ENCODE measurements around the gene SWAP70. TPM values are rescaled to one million over a fixed set of nuclear protein-coding genes. Genes with fewer than 3 reads are reported as not detected.

The SWAP70 gene
- polyA plus RNA-seq, 3 donors, result 10.9 to 26.4 (median 13.8) TPM

DNA sequence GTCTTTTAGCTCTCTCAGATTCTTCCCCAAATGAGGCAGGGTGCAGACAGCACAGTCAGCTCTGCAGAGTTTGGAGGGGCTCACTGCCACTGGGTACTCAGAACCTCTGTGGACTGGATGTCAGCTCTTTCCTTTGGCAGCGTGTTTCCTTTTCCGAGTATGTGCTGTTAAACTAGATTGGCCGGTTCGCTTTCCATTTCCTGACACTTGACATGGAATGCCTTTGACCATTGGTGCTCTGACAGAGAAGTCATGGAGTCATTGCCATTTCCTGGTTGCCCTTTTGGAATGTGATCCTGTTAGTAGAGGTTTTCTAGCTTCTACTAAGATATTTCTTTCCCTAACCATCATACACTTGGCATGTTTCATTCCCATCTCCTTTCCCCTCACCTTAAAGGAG lies 86.7 kb downstream of the SWAP70 start:
- no peaks in the 10 kb centered on the region for H3K27me3 ChIP-seq (ENCODE audit: control insufficient read depth in 2 of 2, insufficient read depth in 2 of 2, low read length in 2 of 2)
- H3K36me3 ChIP-seq (replicated peaks in 1 of 2; ENCODE audit: control insufficient read depth in 1 of 2, insufficient read depth in 2 of 2, low read length in 2 of 2), result peaks cover 14 to 34% of the 10 kb centered on the region in 2 donors
- H3K27ac Mint-ChIP-seq, result peak overlapping the region in 1 of 7 donors; percentile 10
- peaks cover 8% of the 10 kb centered on the region for H4K20me1 ChIP-seq (ENCODE audit: insufficient read depth, low read length)
- TF ChIP-seq, protein P1, sequence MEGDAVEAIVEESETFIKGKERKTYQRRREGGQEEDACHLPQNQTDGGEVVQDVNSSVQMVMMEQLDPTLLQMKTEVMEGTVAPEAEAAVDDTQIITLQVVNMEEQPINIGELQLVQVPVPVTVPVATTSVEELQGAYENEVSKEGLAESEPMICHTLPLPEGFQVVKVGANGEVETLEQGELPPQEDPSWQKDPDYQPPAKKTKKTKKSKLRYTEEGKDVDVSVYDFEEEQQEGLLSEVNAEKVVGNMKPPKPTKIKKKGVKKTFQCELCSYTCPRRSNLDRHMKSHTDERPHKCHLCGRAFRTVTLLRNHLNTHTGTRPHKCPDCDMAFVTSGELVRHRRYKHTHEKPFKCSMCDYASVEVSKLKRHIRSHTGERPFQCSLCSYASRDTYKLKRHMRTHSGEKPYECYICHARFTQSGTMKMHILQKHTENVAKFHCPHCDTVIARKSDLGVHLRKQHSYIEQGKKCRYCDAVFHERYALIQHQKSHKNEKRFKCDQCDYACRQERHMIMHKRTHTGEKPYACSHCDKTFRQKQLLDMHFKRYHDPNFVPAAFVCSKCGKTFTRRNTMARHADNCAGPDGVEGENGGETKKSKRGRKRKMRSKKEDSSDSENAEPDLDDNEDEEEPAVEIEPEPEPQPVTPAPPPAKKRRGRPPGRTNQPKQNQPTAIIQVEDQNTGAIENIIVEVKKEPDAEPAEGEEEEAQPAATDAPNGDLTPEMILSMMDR (IDR thresholded peaks at IDR 0.05), result no peak
- no peak for DNase-seq
- no peak overlapping the region for H3K4me2 ChIP-seq (replicated peaks; ENCODE audit: extremely low read depth, low read length, poor library complexity, severe bottlenecking)
- H3K9me3 Mint-ChIP-seq, result no peaks in the 10 kb centered on the region
- H3K79me2 ChIP-seq (ENCODE audit: insufficient read depth, low read length), result no peaks in the 10 kb centered on the region
- no peak overlapping the region for H3K4me3 Mint-ChIP-seq
- H3K4me1 ChIP-seq (ENCODE audit: control insufficient read depth in 1 of 2, insufficient read depth in 2 of 2, low read length in 2 of 2), result peaks cover 10 to 11% of the 10 kb centered on the region in 2 donors
- H3K27ac ChIP-seq (ENCODE audit: low read depth in 1 of 2, low read length in 2 of 2), result no peak overlapping the region
- no peak overlapping the region for H2AFZ ChIP-seq (ENCODE audit: insufficient read depth, low read depth, low read length, poor library complexity, severe bottlenecking)
- peaks cover 20% of the 10 kb centered on the region for H3K4me1 Mint-ChIP-seq
- WGBS (ENCODE audit: insufficient coverage), result no CpG with 5 or more reads among the region's 4 CpGs
- no peak overlapping the region for H3K9ac ChIP-seq (ENCODE audit: insufficient read depth, low read length, poor library complexity, severe bottlenecking)
- no peak overlapping the region for H3K4me3 ChIP-seq (replicated peaks in 1 of 3; ENCODE audit: low read depth in 2 of 3, low read length in 3 of 3)
- intact Hi-C loops (cut with micrococcal nuclease), result loop anchor here (2.0 to 10.0 kb wide), 4 partner anchors 86 to 176 kb away; partner anchors contain the start of genes SWAP70 (in 1 of the 2) and WEE1 (in 1 of the 2)
- peaks cover 40 to 46% of the 10 kb centered on the region in 2 donors for H3K36me3 Mint-ChIP-seq
- H3K9me3 ChIP-seq (replicated peaks in 1 of 2; ENCODE audit: control insufficient read depth in 1 of 2, insufficient read depth in 1 of 2, low read length in 2 of 2), result no peaks in the 10 kb centered on the region
- no peaks in the 10 kb centered on the region for H3K27me3 Mint-ChIP-seq (ENCODE audit: low read depth in 3 of 3)

GRCh38 chr11:9752091-9752490 lies 88.2 kb downstream of the SWAP70 start:
- no peak overlapping the region for H3K4me3 Mint-ChIP-seq
- no peak overlapping the region for H3K4me3 ChIP-seq (replicated peaks in 1 of 3; ENCODE audit: low read depth in 2 of 3, low read length in 3 of 3)
- DNase-seq, result no peak
- TF ChIP-seq, protein P1 (IDR thresholded peaks at IDR 0.05), result no peak
- no peaks in the 10 kb centered on the region for H3K79me2 ChIP-seq (ENCODE audit: insufficient read depth, low read length)
- no peak overlapping the region for H3K9ac ChIP-seq (ENCODE audit: insufficient read depth, low read length, poor library complexity, severe bottlenecking)
- H3K27ac ChIP-seq (ENCODE audit: low read depth in 1 of 2, low read length in 2 of 2), result no peak overlapping the region
- no peak overlapping the region for H2AFZ ChIP-seq (ENCODE audit: insufficient read depth, low read depth, low read length, poor library complexity, severe bottlenecking)
- H3K27me3 Mint-ChIP-seq (ENCODE audit: low read depth in 3 of 3), result peaks cover 0 to 2% (median 0%) of the 10 kb centered on the region in 3 donors
- intact Hi-C loops (cut with micrococcal nuclease), result loop anchor here (10.0 kb wide), 3 partner anchors 87 to 177 kb away; partner anchors contain the start of genes SWAP70 (in 1 of the 2) and WEE1 (in 1 of the 2)
- no peaks in the 10 kb centered on the region for H3K9me3 Mint-ChIP-seq
- peaks cover 14 to 34% of the 10 kb centered on the region in 2 donors for H3K36me3 ChIP-seq (replicated peaks in 1 of 2; ENCODE audit: control insufficient read depth in 1 of 2, insufficient read depth in 2 of 2, low read length in 2 of 2)
- H3K9me3 ChIP-seq (replicated peaks in 1 of 2; ENCODE audit: control insufficient read depth in 1 of 2, insufficient read depth in 1 of 2, low read length in 2 of 2), result no peaks in the 10 kb centered on the region
- no peak overlapping the region for H3K4me2 ChIP-seq (replicated peaks; ENCODE audit: extremely low read depth, low read length, poor library complexity, severe bottlenecking)
- peaks cover 33 to 40% of the 10 kb centered on the region in 2 donors for H3K36me3 Mint-ChIP-seq
- H3K4me1 Mint-ChIP-seq, result peaks cover 18% of the 10 kb centered on the region
- WGBS (ENCODE audit: insufficient coverage), result no CpG with 5 or more reads among the region's 3 CpGs
- H4K20me1 ChIP-seq (ENCODE audit: insufficient read depth, low read length), result peaks cover 3% of the 10 kb centered on the region
- H3K27me3 ChIP-seq (ENCODE audit: control insufficient read depth in 2 of 2, insufficient read depth in 2 of 2, low read length in 2 of 2), result no peaks in the 10 kb centered on the region
- peak overlapping the region in 1 of 7 donors; percentile 12 for H3K27ac Mint-ChIP-seq
- no peaks in the 10 kb centered on the region for H3K4me1 ChIP-seq (ENCODE audit: control insufficient read depth in 1 of 2, insufficient read depth in 2 of 2, low read length in 2 of 2)

Measured in CD14-positive monocyte (primary cell).